HG03432 (cell line): ENCODE results near the gene CAMSAP2.
"Not testable (repeated sequence)": the region's sequence is repeated elsewhere in the genome, so short reads cannot be mapped to it uniquely, and the experiment has no call there.

ENCODE experiments used
- ATAC-seq: cut with Tn5 transposase; IDR thresholded peaks from one replicate; pipeline ENCODE4 v1.9.1; 2021; ENCODE audit warnings: mild to moderate bottlenecking, moderate library complexity; ENCODE audit not compliant: unreplicated experiment

CAMSAP2 gene

GRCh38 chr1:200738949-200739651 lies 407 bp downstream of the CAMSAP2 start:
- ATAC-seq: peak; percentile 66

GRCh38 chr1:200739702-200740570 lies 1.2 kb downstream of the CAMSAP2 start:
- ATAC-seq: no peak

DNA sequence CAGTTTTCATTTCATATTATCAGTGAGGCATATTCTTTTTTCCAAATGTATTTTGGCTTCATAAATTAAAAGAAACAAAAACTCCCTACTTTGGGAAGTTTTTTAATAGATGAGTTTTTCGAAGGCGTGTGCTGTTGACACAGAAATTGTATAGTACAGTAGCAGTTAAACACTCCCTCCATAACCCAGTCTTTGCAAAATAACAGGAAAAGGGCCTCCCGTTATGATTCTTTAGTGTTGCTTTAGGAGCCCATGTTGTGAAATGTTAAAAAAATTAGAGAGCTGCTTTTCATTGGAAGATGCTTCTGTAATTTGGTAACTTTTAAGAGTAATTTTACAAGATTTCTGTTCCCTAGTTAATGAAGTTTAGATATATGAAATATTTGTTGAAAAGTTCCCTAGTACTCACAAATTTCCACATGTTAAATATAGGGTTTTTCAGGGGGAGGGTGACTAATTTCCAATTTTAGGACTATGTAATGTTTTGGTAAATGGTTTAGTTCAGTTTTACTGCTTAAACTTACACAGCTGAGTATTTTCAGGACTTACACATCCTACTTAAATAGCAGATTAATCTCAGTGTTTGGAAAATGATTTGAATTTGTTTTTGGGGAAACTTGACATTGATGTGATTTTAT lies 2.0 kb downstream of the CAMSAP2 start:
- ATAC-seq: no peak

DNA sequence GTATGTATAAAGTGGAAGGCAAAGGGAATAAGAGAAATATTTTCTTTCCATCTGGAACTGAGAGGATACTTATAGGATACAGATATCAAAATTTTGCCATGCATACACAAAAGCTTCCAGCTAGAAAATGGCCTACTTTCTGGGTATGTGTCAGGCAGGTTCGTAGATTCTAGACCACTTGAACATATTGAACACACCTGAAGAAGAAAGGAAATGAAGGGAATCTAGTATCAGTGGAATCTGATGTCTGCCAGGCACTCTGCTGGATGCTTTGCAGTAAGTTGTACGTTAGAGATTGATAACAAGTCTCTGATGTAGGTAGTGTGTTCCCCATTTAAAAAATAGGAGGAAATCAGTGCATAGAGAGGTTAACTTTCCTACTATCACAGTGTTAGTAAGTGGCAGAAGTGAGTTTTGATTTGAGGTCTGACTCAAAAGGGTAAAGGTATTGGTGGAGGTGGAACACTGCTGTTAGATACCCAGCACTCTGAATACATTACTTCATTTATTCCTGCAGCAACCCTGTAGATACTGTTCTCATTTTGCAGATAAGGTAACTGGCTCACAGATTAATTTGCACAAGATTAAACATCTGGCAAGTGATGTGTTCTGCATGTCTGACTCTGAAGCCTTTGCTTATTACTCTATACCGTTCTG lies 3.0 kb downstream of the CAMSAP2 start:
- ATAC-seq: no peak

DNA sequence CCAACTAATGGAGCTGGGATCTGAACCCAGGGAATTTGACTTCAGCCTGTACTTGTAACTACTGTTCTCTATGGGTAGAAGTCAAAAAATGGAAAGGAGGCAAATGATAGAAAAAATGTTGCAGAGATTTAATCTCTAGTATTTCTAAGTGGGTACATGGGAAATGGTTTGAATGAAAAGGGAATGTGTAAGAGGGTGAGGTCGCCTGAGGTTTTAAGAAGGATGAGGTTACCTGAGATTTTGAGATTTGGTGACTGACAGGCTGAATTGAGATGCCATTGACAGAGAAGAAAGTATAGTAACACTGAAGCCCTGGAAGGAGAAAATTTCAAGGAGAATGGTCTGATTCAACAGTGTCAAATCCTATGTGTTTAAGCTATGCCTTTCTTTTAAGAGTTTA lies 5.5 kb downstream of the CAMSAP2 start:
- ATAC-seq: no peak

DNA sequence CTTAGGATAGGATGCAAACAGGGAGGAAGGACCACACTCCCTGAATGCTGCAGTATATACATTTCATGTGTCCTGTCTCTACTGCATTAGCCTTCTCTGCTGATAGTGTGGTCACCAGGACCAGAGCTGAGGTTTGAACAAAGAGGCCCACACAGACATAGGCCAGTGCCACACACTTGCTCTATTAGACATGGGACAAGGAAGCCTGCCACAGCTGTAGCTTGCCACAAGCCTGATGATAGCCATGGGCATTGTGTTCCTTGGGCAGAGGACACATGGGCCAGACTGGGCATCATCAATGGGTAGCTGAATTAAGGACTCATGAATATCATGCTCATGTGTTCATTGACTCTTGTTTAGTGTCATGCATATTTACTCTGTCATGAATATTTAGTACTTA lies 10.4 kb downstream of the CAMSAP2 start:
- ATAC-seq: no peak

GRCh38 chr1:200750749-200751148 lies 12.1 kb downstream of the CAMSAP2 start:
- not testable (repeated sequence) for ATAC-seq

- peak; percentile 75 for ATAC-seq
Measured at GRCh38 chr1:200751717-200752116, 13.0 kb downstream of the CAMSAP2 start.

DNA sequence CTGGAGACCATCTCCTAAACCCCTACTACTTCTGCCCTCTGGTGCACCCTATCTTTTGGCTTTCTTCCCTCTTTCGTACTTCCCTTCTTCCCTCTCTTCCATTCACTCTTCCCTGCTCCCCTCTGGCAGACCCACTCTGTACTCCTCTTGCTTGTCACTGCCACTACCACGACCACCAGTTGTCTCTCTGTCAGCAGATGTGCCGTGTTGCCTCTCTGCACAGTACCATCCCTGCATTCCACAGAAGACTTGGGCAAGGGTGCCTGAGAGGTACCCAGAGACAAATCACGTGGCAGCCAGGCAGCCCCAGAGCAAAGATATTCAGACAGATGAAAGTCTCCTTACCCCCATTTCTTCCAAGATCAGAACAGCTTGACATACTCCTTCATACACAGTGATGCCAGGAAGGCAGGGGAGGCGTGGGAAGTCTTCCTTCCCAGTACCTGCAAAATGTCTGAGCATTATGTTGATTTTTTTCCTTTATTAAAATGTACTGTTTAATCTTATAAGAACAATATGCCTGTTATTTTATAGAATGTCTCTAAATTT lies 15.0 kb downstream of the CAMSAP2 start:
- no peak for ATAC-seq

DNA sequence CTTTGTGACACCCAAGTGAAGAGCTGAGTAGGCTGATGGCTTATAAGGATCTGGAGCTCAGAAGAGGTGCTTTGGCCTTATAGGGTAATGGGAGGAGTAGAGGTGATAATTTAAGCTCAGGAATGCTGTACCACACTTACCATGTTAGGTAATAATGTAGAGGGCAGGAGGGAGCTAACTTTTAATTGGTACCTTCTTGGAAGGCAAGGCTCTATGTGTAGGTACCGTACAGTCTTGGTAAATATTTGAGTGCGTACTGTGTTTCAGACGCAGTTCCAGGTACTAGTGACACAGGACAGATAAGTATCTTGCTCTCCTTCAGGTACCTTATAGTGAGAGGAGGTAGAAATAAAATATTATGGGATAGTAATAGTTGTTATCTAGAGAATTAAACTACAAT lies 16.8 kb downstream of the CAMSAP2 start:
- no peak for ATAC-seq

- no peak for ATAC-seq
Measured at GRCh38 chr1:200762089-200762488, 23.4 kb downstream of the CAMSAP2 start.

GRCh38 chr1:200767321-200767720 lies 28.6 kb downstream of the CAMSAP2 start:
- ATAC-seq: no peak

DNA sequence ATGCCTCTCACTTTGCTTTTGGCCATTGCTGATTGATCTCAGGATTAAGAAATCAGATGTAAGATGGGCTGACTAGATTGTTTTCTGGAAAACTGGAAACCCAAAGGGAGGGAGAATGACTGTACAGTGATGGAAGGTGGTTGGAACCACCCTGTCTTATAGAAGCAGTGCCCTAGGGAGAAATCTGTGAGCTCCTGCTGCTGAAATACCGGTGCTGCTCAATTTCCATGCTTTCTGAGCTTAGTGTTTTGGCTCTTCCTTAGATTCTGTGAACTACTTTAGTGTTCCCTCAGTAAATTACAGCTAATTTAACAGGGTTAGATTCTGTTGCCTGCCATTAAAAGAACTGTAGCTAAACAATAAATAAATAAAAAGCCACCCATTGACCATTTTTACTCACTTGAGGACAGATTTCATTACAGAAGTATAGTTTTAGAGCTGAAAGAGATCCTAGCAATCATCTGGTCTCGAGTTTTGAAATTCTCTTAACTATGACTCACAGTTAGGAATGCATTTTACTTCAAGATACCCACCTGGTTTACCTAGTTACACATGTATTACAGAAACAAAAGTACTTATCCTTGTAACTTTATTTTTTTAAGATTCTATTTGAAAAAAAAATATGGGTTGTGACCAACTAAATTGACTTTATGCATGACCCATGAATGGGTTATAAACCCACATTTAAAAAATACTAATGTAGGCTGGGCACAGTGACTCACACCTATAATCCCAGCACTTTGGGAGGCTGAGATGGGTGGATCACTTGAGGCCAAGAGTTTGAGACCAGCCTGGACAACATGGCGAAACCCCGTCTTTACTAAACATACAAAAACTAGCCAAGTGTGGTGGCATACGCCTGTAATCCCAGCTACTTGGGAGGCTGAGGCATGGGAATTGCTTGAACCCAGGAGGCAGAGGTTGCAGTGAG lies 33.2 kb downstream of the CAMSAP2 start:
- no peak for ATAC-seq

- ATAC-seq: peak; percentile 61
Measured at GRCh38 chr1:200774311-200774710, 35.6 kb downstream of the CAMSAP2 start.

DNA sequence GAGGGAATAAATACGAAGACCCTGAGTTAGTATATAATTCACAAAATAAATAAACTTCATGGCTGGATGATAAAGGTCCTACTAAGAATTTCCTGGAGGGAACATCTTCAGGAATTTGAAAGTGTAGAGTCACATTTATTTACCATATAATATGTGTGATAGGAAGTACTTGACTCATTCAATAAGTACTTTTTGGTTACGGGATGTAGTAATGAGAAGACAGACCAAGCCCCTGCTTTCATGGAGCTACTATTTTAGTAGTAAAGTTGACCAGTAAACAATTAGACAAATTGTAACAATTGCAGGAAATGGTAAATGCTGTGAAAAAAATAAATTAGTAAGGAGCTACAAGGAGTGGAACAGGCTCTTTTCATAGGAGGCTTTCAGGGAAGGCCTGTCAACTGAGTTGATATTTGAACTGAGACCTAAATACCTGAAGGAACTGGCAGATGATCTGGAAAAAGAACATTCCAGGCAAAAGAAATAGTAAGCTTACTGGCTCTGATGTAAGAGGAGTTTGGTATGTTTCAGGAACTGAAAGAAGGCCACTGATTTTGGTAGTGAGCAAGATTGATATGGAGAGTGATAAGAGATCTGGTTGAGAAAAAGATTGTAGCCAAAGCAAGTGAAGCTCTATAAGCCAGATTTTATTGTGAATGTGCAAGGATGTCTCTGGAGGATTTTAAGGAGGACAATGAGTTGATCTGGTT lies 36.2 kb downstream of the CAMSAP2 start:
- ATAC-seq: peak; percentile 49

- no peak for ATAC-seq
Measured at GRCh38 chr1:200775850-200776249, 37.2 kb downstream of the CAMSAP2 start.

GRCh38 chr1:200776949-200777348 lies 38.3 kb downstream of the CAMSAP2 start:
- no peak for ATAC-seq

DNA sequence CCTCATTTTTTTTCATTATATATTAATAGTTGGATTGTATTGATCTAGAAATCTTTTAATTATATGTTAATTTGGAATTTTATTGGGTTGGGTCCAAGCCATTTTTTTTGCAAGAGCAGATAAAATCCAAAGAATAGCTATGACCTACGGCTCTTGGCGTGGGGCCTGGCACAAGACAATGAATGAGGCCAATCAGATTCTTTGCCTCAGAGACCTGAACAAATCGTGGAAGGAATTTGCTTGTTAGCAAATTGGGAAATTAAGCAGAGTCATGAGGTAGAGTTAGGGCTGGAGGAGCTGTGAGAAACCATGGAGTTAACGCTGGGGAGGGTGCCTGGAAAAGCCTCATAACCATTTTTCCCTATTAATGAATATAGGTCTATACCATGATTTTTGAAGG lies 40.1 kb downstream of the CAMSAP2 start:
- ATAC-seq: no peak

GRCh38 chr1:200779326-200779725 lies 40.6 kb downstream of the CAMSAP2 start:
- ATAC-seq: no peak
